NB4 (cell line): ENCODE data around the gene TMEM170B.

Experiments
- DNase-seq: peaks from one replicate; pipeline ENCODE4 v3.0.0; 2010; ENCODE audit warnings: low read depth
- H3K4me3 ChIP-seq: one replicate; pipeline ENCODE4 v1.5.1; 2011; ENCODE audit warnings: mild to moderate bottlenecking, low read depth, low read length, moderate library complexity
- MAX ChIP-seq: IDR thresholded peaks from 2 replicates; pipeline ENCODE4 v1.6.1; 2011; ENCODE audit warnings: low read depth, low read length
- MYC ChIP-seq: IDR thresholded peaks from 2 replicates; pipeline ENCODE4 v1.6.1; 2011; ENCODE audit warnings: low read depth, low read length
- POLR2A ChIP-seq: IDR thresholded peaks from 2 replicates; pipeline ENCODE4 v1.6.1; 2011; ENCODE audit warnings: mild to moderate bottlenecking; ENCODE audit not compliant: insufficient read length; ENCODE audit errors: extremely low read depth
- TF ChIP-seq, protein P1 (sequence below): IDR thresholded peaks from one replicate; pipeline ENCODE4 v1.5.1; 2012; ENCODE audit warnings: low read depth, low read length

TMEM170B gene

GRCh38 chr6:11525468-11526155 is 11.9 kb upstream of the TMEM170B start:
- no peak overlapping the region for H3K4me3 ChIP-seq
- DNase-seq = peak; percentile 98
- TF ChIP-seq MAX (peak; percentile 63; the same call in 1 of the 2 replicates), MYC (peak; percentile 72)
- TF ChIP-seq, protein P1, sequence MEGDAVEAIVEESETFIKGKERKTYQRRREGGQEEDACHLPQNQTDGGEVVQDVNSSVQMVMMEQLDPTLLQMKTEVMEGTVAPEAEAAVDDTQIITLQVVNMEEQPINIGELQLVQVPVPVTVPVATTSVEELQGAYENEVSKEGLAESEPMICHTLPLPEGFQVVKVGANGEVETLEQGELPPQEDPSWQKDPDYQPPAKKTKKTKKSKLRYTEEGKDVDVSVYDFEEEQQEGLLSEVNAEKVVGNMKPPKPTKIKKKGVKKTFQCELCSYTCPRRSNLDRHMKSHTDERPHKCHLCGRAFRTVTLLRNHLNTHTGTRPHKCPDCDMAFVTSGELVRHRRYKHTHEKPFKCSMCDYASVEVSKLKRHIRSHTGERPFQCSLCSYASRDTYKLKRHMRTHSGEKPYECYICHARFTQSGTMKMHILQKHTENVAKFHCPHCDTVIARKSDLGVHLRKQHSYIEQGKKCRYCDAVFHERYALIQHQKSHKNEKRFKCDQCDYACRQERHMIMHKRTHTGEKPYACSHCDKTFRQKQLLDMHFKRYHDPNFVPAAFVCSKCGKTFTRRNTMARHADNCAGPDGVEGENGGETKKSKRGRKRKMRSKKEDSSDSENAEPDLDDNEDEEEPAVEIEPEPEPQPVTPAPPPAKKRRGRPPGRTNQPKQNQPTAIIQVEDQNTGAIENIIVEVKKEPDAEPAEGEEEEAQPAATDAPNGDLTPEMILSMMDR = no peak

DNA sequence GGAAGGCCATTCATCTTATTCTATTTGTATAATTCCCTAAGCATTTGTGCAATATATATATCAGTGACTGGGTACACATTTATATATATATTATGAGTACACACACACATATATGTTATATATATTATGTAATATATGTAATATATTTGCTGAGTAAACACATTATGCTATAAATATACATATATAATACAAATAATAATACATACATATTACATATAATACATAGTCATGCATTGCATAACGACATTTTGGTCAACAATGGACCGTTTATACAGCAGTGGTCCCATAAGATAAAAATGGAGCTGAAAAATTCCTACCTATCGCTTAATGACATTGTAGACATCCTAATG is 11.4 kb upstream of the TMEM170B start:
- no peak for DNase-seq
- TF ChIP-seq MAX (no peak), POLR2A (no peak), MYC (no peak)
- TF ChIP-seq, protein P1 = no peak
- H3K4me3 ChIP-seq = no peak overlapping the region

DNA sequence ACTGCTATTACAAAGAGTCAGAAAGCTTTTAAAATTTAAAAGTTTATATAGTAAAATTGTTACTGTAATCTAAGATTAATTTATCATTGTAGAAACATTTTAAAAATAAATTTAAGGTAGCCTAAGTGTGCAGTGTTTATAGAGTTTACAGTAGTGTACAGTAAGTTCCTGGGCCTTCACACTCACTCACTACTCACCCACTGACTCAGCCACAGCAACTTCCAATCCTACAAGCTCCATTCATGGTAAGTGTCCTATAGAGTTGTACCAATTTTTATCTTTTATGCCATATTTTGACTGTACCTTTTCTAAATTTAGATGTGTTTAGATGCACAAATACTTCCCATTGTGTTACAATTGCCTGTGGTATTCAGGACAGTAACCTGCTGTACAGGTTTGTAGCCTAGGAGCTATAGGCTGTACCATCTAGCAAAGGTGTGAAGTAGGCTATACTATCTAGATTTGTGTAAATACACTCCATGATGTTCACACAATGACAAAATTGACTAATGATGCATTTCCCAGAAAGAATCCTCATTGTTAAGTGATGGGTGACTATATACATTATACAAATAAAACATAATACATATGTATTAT is 10.2 kb upstream of the TMEM170B start:
- TF ChIP-seq POLR2A = no peak
- TF ChIP-seq, protein P1 = no peak
- no peak for TF ChIP-seq MAX
- no peak for TF ChIP-seq MYC
- H3K4me3 ChIP-seq = no peak overlapping the region
- DNase-seq = peak; percentile 26

GRCh38 chr6:11528996-11529395 is 8.6 kb upstream of the TMEM170B start:
- no peak for TF ChIP-seq POLR2A
- no peak for TF ChIP-seq MYC
- no peak for TF ChIP-seq MAX
- TF ChIP-seq, protein P1 = no peak
- no peak overlapping the region for H3K4me3 ChIP-seq
- peak; percentile 21 for DNase-seq

GRCh38 chr6:11532097-11532496 is 5.5 kb upstream of the TMEM170B start:
- DNase-seq = no peak
- TF ChIP-seq POLR2A (no peak), MYC (no peak)
- H3K4me3 ChIP-seq = no peak overlapping the region

- H3K4me3 ChIP-seq = no peak overlapping the region
- DNase-seq = no peak
- TF ChIP-seq, protein P1 = no peak
- TF ChIP-seq MAX (no peak), POLR2A (no peak), MYC (no peak)
Observed at GRCh38 chr6:11534561-11534960, 3.0 kb upstream of the TMEM170B start.
